Measurements from ENCODE around the gene PIK3IP1.
"Not testable (repeated sequence)": the region's sequence is repeated elsewhere in the genome, so short reads cannot be mapped to it uniquely, and the experiment has no call there.

The PIK3IP1 gene

DNA sequence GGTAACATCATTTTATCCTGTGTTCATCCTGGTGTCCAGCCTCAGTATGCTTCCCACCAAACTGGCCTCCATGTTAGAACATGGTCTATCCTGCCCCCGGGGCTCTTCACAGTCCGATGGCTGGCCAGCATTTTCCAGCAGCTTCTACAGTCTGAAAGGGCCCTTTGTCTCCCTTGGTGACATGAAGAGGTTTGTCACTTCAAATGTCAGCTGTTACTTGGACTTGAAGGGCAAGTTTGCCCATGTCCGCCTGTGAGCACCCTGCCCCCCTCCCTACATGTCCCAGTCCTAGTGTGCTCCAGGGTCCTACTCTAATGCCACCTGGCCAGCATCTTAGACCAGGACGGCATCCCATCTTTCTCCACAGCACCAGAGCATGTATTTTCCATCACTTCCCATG is 29.1 kb upstream of the PIK3IP1 start:
- Histone ChIP-seq H3K36me3 (ENCODE audit: insufficient read depth, low read length) (peaks cover 14% of the 10 kb centered on the region; the same call in 1 of the 2 replicates), H3K9me3 (ENCODE audit: low read depth, low read length) (no peaks in the 10 kb centered on the region), H3K9ac (ENCODE audit: insufficient read length) (no peak overlapping the region), H3K27ac (no peak overlapping the region), H3K4me3 (no peak overlapping the region)
- no peak for DNase-seq (ENCODE audit: low read depth, low spot score)
- TF ChIP-seq POLR2AphosphoS5 (IDR thresholded peaks at IDR 0.05; ENCODE audit: borderline replicate concordance, low read depth, low read length): no peak
- no peak for TF ChIP-seq FOXP2 (optimal IDR thresholded peaks at IDR 0.05; ENCODE audit: control extremely low read depth, extremely low read length, insufficient read depth)
- no peak for TF ChIP-seq EZH2 (IDR thresholded peaks at IDR 0.05)

DNA sequence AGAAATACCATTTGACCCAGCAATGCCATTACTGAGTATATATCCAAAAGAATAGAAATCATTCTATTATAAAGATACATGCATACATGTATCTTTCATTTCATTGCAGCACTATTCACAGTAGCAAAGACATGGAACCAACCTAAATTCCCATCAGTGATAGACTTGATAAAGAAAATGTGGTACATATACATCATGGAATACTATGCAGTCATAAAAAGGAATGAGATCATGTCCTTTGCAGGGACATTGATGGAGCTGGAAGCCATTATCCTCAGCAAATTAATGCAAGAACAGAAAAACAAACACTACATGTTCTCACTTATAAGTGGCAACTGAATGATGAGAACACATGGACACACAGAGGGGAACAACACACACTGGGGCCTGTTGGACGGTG is 21.9 kb upstream of the PIK3IP1 start:
- not testable (repeated sequence) for H3K4me3 ChIP-seq; H3K9me3 ChIP-seq (ENCODE audit: low read depth, low read length); DNase-seq (ENCODE audit: low read depth, low spot score); H3K9ac ChIP-seq (ENCODE audit: insufficient read length); H3K27ac ChIP-seq; H3K36me3 ChIP-seq (ENCODE audit: insufficient read depth, low read length)

DNA sequence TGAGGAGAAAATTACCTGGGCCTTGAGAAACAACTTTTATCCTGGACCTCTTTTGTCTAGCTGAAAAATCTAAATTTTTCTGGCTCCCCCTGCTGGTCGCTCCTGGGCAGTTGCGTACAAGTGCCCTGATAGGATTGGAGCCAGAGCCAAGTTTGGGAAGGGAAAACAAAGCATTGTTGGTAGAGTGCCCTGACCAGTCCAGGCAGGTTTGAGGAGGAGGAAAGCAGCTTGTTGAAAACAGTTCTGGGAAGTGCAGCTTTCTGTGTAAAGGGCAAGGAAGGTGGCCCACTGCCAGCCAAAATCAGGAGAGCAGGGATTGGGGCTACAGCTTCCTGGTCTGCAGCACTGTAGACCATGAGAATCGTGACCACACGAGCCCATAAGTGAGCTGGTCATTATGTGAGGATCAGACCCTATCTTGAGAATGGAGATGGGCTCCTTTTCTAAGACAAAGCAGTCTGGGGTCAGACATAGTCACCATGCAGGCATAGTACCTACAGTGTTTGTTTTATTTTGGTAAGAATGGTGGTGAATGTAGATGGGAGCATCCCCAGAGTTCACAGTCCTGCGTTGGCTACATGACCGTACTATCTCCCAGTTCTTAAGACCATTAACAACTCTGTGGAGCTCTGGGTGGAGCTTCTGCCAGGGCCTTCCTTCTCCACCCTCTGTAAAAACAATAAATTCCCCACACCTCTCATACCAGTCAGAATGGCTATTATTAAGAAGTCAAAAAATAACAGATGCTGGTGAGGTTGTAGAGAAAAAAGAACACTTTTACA is 21.3 kb upstream of the PIK3IP1 start:
- H3K4me3 ChIP-seq: no peak overlapping the region
- no peak overlapping the region for H3K27ac ChIP-seq
- H3K36me3 ChIP-seq (ENCODE audit: insufficient read depth, low read length): no peaks in the 10 kb centered on the region
- no peaks in the 10 kb centered on the region for H3K9me3 ChIP-seq (ENCODE audit: low read depth, low read length)
- H3K9ac ChIP-seq (ENCODE audit: insufficient read length): no peak overlapping the region
- no peak for DNase-seq (ENCODE audit: low read depth, low spot score)
- TF ChIP-seq EZH2 (IDR thresholded peaks at IDR 0.05) (no peak), POLR2AphosphoS5 (IDR thresholded peaks at IDR 0.05; ENCODE audit: borderline replicate concordance, low read depth, low read length) (no peak), FOXP2 (optimal IDR thresholded peaks at IDR 0.05; ENCODE audit: control extremely low read depth, extremely low read length, insufficient read depth) (no peak)

GRCh38 chr22:31308181-31308580 is 15.9 kb upstream of the PIK3IP1 start:
- no peaks in the 10 kb centered on the region for H3K9me3 ChIP-seq (ENCODE audit: low read depth, low read length)
- DNase-seq (ENCODE audit: low read depth, low spot score): no peak
- no peak overlapping the region for H3K4me3 ChIP-seq
- no peak overlapping the region for H3K9ac ChIP-seq (ENCODE audit: insufficient read length)
- H3K27ac ChIP-seq: no peak overlapping the region
- H3K36me3 ChIP-seq (ENCODE audit: insufficient read depth, low read length): no peaks in the 10 kb centered on the region
- no peak for TF ChIP-seq POLR2AphosphoS5 (IDR thresholded peaks at IDR 0.05; ENCODE audit: borderline replicate concordance, low read depth, low read length)
- no peak for TF ChIP-seq EZH2 (IDR thresholded peaks at IDR 0.05)

- H3K4me3 ChIP-seq: no peak overlapping the region
- H3K9ac ChIP-seq (ENCODE audit: insufficient read length): no peak overlapping the region
- no peak for DNase-seq (ENCODE audit: low read depth, low spot score)
- no peak overlapping the region for H3K27ac ChIP-seq
- H3K9me3 ChIP-seq (ENCODE audit: low read depth, low read length): no peaks in the 10 kb centered on the region
- TF ChIP-seq POLR2AphosphoS5 (IDR thresholded peaks at IDR 0.05; ENCODE audit: borderline replicate concordance, low read depth, low read length) (no peak), FOXP2 (optimal IDR thresholded peaks at IDR 0.05; ENCODE audit: control extremely low read depth, extremely low read length, insufficient read depth) (no peak), EZH2 (IDR thresholded peaks at IDR 0.05) (no peak)
- H3K36me3 ChIP-seq (ENCODE audit: insufficient read depth, low read length): no peaks in the 10 kb centered on the region
Observed at GRCh38 chr22:31305194-31305593, 12.9 kb upstream of the PIK3IP1 start.

- Histone ChIP-seq H3K27ac (no peak overlapping the region), H3K9me3 (ENCODE audit: low read depth, low read length) (no peaks in the 10 kb centered on the region), H3K4me3 (no peak overlapping the region), H3K9ac (ENCODE audit: insufficient read length) (no peak overlapping the region), H3K36me3 (ENCODE audit: insufficient read depth, low read length) (no peaks in the 10 kb centered on the region)
- no peak for DNase-seq (ENCODE audit: low read depth, low spot score)
- TF ChIP-seq FOXP2 (optimal IDR thresholded peaks at IDR 0.05; ENCODE audit: control extremely low read depth, extremely low read length, insufficient read depth) (no peak), POLR2AphosphoS5 (IDR thresholded peaks at IDR 0.05; ENCODE audit: borderline replicate concordance, low read depth, low read length) (no peak), EZH2 (IDR thresholded peaks at IDR 0.05) (no peak)
Observed at GRCh38 chr22:31302537-31302936, 10.2 kb upstream of the PIK3IP1 start.

GRCh38 chr22:31302006-31302405 is 9.7 kb upstream of the PIK3IP1 start:
- H3K9me3 ChIP-seq (ENCODE audit: low read depth, low read length): no peaks in the 10 kb centered on the region
- no peak for TF ChIP-seq FOXP2 (optimal IDR thresholded peaks at IDR 0.05; ENCODE audit: control extremely low read depth, extremely low read length, insufficient read depth)
- TF ChIP-seq EZH2 (IDR thresholded peaks at IDR 0.05): no peak
- no peak for TF ChIP-seq POLR2AphosphoS5 (IDR thresholded peaks at IDR 0.05; ENCODE audit: borderline replicate concordance, low read depth, low read length)
- no peaks in the 10 kb centered on the region for H3K36me3 ChIP-seq (ENCODE audit: insufficient read depth, low read length)
- DNase-seq (ENCODE audit: low read depth, low spot score): no peak
- H3K4me3 ChIP-seq: no peak overlapping the region
- H3K27ac ChIP-seq: no peak overlapping the region
- no peak overlapping the region for H3K9ac ChIP-seq (ENCODE audit: insufficient read length)

- H3K4me3 ChIP-seq: no peak overlapping the region
- H3K9ac ChIP-seq (ENCODE audit: insufficient read length): no peak overlapping the region
- H3K9me3 ChIP-seq (ENCODE audit: low read depth, low read length): no peaks in the 10 kb centered on the region
- no peak for TF ChIP-seq POLR2AphosphoS5 (IDR thresholded peaks at IDR 0.05; ENCODE audit: borderline replicate concordance, low read depth, low read length)
- no peak for TF ChIP-seq EZH2 (IDR thresholded peaks at IDR 0.05)
- TF ChIP-seq FOXP2 (optimal IDR thresholded peaks at IDR 0.05; ENCODE audit: control extremely low read depth, extremely low read length, insufficient read depth): no peak
- DNase-seq (ENCODE audit: low read depth, low spot score): no peak
- no peak overlapping the region for H3K27ac ChIP-seq
- H3K36me3 ChIP-seq (ENCODE audit: insufficient read depth, low read length): no peaks in the 10 kb centered on the region
Observed at GRCh38 chr22:31300896-31301295, 8.6 kb upstream of the PIK3IP1 start.
